Activated T-cell treated with anti-CD3 and anti-CD28 coated beads for 24 hours (primary cell): Measurements from ENCODE around the gene ABCB10.
A peak's percentile ranks its signal among the peaks of the same experiment; 100 is the strongest.
"Not testable (repeated sequence)": the region's sequence is repeated elsewhere in the genome, so short reads cannot be mapped to it uniquely, and the experiment has no call there.

Experiments
- DNase-seq: peaks from one replicate; pipeline ENCODE4 v3.0.0-alpha.2; 2020; ENCODE audit warnings: low read depth

Gene ABCB10

DNA sequence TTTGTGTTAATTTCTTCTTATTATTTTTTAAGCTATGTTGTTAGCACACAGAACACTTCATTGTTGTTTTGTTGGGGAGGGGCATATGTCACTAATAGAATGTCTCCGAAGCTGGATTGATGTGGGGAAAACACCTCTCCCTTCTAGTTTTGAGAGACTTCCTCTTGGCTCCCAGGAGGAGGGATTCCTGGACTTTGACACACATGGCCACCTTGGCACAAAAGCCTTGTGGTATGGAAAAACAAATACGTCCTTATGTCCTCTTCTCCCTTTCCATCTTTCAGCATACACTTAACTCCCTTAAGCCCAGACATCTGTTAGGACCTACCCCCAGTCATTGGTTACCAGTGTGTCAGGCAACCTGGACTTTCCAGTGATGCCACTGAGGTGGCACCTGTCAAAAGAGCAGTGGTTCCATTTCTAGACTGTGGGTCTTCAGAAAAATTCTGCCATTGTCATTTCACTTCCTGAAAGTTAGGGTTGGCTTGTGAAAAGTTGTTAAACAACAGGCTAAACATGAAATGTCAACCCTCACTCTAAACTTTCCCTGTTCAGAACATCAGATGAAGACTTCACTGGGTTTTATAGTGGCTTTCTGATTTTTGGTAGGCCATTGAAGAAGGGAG lies 12.5 kb upstream of the ABCB10 start:
- no peak for DNase-seq

DNA sequence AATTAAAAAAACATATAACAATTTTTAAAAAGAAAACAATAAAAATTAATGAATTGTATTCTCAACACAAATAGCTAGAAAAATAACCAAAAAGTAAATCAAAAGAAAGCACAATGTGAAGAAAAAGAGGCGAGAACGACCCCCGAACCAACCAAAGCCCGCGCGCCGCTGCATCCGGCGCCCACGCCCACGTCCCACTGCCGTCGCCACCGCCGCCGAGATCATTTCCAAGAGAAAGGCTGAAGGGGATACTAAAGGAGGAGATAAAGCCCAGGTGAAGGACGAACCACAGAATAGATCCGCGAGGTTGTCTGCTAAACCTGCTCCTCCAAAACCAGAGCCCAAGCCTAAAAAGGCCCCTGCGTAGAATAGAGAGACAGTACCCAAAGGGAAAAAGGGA lies 11.8 kb upstream of the ABCB10 start:
- DNase-seq = no peak

DNA sequence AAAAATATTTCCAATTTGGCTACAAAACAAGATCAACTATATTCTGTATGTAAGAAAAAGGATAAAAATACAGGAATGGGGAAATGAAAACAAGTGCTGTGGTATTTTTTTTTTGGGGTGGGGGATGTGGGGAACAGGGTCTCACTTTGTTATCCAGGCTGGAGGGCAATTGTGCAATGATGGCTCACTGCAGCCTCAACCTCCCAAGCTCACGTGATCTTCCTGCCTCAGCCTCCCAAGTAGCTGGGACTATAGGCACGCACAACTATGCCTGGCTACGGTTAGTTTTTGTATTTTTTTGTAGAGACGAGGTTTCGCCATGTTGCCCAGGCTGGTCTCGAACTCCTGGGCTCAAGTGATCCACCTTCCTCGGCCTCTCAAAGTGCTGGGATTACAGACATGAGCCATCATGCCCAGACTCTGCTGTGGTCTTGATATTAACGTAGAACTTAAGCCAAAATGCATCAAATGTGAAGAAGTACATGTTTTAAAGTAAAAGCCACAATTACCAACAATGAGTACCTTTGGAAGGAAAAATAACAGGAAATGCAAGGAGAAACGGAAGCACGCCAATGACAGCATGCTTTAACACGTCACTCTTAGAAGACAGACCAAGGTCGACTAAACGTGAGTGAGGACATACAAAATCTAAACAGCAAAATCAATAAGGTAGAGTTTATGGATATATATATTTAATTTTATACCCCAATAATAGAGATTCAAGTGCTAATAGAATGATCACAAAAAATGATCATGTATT lies 8.8 kb upstream of the ABCB10 start:
- no peak for DNase-seq

DNA sequence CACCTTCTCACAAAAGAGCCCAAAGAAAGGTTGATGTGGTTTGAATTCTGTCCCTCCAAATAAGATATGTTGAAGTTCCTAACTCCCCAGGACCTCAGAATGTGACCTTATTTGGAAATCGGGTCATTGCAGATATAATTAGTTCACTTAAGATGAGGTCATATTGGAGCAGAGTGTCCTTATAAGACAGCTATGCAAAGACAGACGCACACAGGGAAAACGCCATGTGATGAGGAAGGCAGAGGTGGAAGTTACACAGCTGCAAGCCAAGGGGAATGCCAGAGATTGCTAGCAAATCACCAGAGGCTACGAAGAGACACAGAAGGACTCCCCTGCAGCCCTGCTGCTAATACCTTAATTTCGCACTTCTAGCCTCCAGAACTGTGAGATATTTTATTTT lies 5.2 kb upstream of the ABCB10 start:
- no peak for DNase-seq

DNA sequence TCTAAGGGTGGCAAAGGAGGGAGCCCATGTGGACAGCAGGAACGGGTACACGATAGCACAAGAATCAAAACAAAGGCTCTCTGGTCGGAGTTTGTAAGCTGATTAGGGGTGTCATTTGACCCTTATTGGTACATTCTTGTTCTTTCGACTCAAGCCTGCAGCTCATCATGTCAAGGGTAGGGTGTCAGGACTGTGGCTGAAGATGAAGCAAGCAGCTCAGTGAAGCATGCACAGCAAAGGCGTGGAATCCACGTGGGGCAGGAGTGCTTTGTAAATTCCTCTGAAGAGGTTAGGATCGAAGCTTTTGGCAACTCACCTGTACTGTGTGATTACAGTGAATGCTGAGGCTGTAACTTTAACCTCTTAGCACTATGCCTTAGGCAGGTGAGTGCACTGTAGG lies 4.7 kb upstream of the ABCB10 start:
- DNase-seq = no peak

DNA sequence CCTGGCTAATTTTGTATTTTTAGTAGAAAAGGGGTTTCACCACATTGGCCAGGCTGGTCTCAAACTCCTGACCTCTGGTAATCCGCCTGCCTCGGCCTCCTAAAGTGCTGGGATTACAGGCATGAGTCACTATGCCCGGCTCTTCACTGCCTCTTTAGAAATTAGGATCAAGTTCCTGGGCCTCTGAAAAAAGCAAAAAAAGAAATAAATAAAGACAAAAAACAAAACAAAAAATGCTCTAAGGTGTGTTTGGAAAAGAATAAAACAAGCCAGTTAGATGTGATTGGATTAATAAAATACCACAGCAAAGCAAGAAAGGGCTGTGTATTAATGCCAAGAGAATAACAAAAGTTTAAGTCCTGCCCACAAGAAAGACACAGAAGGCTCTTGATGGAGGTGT lies 4.2 kb upstream of the ABCB10 start:
- no peak for DNase-seq

DNA sequence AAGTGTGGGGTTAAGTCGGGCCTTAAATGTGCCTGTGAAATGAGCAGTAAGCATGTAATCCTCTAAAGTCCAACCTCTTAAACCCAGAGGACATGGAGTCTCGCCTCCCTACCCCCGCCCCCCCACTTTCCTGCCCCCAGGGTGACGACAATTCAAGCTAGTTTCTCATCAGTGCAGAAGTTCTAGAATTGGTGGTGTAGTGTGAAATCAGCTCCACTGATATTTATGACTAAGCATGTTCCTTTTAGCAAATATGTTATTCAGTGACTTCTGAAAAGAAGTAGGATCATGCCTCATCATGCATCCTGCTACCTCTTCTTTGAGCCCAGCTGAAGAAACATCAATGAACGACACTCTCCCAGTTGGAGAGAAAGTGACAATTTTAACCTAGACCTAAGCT lies 2.6 kb upstream of the ABCB10 start:
- no peak for DNase-seq

DNA sequence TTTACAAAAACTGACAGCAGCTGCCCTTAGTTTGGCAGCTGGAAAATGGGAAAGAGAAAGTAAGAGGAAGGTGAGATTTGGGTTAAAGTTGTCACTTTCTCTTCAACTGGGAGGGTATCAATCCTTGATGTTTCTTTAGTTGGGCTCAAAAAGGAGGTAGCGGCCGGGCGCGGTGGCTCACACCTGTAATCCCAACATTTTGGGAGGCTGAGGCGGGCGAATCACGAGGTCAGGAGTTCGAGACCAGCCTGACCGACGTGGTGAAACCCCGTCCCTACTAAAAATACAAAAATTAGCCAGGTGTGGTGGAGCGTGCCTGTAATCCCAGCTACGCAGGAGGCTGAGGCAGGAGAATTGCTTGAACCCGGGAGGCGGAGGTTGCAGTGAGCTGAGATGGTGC lies 1.6 kb upstream of the ABCB10 start:
- DNase-seq = not testable (repeated sequence)

DNA sequence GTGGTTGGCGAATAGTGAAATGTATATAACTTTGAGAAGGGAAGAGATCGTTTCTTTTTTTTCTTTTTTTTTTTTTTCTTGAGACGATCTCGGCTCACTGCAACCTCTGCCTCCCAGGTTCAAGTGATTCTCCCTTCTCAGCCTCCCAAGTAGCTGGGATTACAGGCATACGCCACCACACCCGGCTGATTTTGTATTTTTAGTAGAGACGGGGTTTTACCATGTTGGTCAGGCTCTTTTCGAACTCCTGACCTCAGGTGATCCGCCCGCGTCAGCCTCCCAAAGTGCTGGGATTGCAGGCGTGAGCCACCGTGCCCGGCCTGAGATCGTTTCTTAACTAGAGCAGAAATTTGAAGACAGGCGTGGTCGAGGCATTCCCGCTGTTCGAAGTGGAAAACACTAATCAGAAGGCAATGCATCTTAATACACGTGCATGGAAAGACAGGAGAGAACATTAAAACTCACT lies 862 bp upstream of the ABCB10 start:
- not testable (repeated sequence) for DNase-seq

DNA sequence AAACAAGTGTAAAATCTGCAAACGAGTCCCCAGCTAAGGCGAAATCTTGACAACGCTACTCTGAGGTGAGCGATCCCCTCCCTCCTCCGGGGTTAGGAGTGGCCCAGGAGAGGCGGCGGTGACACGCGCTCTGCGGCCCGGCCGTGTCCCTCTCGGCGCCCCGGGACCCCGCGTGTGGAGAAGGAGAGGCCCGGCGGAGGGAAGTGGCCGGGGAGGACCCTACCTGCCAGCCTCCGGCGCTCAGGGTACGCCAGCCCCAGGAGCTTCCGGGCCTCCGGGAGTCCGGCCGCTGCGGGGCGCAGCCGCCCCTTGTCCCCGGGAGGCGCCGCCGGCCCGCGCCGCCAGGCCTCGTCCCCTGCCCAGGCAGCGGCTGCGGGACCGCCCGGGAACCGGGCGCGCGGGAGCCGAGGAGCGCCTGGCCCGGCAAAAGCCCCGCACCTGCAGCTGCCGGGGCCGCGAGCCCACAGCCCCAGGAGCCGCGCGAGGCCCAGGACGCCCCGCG lies 543 bp downstream of the ABCB10 start:
- peak; percentile 22 for DNase-seq

DNA sequence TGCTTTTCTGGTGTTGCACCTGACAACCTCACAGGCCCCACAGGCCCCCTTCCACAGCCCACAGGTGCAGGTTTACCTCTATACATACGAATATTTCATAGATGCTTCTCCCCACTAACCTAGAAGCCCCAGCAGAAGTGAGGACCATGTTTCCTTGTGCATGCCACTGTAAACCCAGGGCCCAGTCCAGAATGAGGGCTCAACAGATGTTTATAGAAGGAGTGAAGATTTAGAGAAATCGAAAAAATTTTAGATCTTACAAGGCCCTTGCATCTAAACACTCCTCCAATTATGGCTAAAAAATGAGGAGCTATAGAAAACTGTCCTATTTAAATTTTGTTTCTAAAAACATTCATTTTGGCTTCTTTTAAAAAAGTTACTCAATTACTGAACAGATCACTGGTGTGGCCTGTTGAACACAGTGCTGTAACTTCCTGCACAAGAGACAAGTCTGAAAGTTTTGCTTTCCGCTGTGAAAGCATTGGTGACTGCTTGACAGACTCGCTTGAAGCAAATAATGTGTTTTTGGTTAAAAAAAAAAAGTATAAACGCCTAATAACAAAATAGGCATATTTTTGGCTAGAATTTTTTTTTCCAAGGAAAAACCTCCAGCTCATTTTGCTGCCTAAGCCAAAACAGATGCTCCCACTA lies 1.2 kb downstream of the ABCB10 start:
- DNase-seq = no peak

DNA sequence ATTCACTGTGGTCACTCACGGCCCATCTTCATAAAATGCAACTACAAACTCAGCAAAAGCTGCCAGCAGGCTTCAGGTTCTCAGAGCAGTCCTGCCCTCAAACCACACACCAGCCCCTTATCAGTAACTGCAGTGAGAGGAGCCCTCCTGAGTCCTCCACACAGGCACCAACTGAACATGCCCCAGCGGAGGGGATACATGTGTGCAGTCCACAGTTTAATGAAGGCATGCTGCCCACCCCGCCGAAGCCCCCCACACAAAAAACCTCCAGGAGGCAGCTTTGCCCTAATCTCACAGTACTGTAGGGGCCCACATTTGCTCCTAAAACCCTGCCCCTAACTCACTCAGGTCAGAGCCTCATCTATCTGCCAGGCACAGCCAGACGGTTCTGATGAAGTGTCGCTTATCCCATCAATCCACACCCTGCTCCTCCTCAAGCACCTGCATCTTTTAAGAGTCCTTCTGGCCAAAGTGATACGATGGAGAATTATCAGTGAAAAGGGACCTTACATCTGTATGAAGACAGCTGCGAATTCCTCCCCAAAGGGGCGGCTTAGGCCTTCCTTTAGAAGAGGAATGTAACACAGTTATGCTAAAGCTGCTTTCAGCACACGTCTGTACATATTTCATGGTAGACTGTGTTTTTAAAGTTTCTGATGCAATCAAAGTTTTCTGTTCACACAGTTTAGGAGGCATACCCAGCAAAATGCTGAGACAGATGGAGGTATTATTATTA lies 3.5 kb downstream of the ABCB10 start:
- no peak for DNase-seq

DNA sequence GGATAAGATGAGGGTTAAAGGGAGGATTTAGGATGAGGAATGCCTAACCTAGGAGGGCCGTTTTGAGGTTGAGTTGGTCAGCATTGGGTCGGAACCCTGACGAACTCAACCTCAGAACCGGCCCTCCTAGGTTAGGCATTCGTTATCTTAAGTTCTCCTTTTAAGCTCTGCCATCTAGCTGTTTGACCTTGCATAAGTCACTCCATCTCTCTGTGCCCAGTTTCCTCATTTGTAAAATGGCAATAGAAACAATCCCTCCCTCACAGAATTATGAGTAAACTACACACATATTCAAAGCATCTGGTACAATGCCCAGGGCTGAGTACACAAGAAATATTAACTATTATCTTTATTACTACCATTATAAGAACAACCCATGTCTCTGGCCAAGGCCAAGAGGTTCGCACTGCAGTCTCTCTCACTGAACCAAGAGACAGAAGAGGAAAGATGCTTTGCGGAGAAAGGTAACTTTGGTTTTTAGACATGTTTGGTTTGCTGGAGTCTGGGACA lies 4.8 kb downstream of the ABCB10 start:
- DNase-seq = no peak

DNA sequence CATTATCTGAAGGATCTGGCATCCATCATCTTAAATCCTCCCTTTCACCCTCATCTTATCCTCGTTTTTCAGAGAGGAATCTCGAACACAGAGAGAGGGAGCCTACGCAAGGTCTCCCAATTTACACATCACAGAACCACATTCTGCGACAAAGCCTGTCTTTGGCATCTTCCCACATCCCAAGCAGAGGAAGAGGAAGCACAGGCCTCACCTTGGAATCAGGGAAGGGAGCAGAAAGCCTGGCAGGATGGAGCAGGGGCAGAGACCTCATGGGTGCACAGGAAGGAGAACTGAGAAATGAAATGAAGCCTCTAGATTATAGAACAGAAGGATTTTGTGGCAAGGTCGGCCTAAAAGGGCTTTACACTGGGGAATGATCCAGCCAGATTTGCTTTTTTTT lies 5.8 kb downstream of the ABCB10 start:
- DNase-seq = no peak

DNA sequence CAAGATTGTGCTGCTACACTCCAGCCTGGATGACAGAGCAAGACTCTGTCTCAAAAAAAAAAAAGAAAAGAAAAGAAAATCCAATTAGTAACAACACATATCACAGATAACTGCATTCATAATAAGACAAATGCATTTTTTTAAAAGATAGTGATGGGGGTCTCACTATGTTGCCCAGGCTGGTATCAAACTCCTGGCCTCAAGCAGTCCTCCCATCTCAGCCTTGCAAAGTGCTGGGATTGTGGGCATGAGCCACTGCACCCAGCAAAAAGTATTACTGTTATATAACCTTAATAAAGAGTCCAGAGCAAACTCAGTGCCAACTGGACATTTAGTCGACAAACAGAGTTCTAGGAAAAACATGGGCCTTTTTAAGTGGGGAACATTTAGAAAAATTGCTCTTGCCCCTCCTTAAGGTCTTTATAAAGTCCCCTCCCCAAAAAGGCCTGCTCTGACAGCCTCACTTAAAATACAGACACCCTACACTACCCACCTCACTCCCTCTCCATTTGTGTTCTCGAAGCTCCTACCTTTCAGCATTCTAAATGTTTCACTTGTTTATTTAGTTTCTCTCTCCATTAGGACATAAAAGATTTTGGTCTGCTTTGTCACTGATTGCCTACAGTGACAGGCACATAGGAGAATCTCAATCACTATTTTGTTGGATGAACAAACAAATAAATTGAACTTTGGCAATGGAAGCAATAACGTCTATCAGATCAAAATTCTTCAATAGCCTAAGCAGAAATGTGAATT lies 7.5 kb downstream of the ABCB10 start:
- no peak for DNase-seq

DNA sequence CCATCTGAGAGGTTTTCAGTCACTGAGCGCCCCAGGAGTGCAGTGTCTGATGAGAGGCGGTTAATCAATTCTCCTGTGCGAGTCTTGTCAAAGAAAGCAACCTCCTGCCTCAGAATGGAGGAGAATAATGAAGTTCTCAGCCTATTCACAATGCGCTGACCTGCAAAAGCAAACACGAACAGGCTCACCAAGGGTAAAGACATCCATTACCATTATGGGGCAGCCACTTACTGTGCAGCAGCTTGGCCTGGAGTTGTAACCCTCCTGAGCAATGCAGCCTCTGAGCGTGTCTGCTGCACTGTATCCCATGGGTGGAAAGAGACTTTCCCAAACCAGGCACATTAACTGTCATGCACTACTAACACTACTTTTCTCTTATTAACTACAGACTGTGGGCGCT lies 11.0 kb downstream of the ABCB10 start:
- no peak for DNase-seq

DNA sequence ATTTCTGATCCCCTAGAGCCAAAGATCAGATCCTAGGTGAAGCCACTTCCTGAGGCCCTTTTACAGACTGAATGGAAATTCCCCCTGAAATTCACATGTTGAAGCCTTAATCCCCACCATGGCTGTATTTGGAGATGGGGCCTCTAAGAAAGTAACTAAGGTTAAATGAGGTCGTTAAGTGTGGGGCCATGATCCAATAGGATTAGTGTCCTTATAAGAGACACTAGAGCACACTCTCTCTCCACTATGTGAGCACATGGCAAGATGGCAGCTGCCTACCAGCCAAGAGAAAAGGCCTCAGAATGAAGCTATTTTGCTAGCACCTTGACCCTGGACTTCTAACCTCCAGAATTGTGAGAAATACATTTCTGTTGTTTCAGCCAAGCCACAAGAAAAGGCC lies 13.9 kb downstream of the ABCB10 start:
- no peak for DNase-seq

DNA sequence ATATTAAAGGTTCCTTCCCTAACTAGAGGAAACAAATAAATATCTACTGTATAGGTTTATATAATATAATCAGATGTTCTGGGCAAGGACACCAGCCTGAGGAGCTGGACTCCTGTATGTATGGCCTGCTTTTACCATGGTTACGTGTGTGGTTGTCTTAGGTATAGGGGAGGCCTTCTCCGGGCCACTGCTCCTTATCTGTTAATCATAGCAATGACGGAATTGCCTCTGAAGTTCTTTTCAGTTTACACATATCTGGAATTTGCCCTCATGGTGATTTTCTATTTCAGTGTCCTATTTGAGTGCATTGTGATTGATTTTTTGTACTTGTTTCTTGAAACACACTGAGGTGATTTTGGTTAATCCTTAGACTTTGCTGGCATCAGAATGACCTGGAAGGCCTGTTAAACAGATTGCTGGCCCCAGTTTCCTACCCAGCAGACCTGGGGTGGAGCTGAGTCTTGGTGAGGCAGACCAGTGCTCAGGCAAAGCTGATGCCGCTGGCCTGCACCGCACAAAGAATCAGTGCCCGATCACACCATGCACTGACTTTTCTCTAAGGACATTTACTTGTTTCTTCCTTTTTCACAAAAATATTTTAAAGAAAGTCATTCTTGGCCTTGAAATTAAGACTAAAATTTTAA lies 18.5 kb downstream of the ABCB10 start:
- DNase-seq = no peak

DNA sequence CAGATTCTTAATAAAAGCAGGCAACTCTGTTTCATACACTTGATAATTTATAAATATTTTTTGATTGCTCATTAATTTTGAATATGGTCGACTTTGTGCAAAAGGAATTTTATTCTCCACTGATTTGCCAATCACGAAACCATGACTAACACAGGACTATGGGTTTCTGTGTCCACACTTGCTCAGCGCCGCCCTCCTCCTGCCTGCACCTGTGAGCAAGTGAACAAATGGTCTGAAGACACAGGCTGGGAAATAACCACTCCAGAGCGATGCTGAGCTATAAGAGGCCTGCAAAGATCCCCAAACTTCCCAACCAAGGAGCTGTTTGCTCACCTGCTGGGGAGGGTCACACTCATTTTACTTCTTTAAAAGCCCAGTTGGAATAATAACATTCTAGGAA lies 19.6 kb downstream of the ABCB10 start:
- no peak for DNase-seq

DNA sequence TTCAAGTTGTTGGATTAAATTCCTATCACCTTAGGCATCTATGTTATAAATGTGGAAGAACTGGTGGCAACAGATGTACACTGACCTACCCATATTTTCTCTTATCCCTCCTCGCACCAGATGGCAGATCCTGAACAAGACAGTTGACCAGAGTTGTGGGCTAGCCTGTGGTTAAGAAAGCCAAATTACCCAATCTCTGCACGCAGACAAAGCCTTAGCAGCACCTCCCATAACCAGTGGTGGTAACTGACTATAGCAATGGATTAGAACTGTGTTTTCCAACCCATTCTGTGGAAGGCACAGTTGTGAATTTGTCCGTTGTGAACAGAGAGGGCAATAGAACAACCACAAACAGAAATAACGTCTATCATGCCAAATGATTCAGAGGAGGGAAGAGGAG lies 20.6 kb downstream of the ABCB10 start:
- no peak for DNase-seq

DNA sequence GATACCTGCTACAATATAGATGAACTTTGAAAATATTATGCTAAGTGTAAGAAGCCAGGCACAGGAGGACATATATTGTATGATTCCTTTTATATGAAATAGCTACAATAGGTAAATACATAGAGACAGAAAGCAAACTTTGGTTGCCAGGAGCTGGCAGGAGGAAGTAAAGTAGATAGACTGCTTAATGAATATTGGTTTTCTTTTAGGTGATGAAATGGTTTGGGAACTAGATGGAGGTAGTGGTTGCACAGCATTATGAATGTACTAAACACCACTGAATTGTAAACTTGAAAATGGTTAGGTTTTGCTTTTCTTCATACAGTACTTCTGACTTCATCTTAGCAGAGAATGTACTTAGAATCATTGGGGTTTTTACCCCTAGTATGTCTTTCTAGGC lies 21.5 kb downstream of the ABCB10 start:
- no peak for DNase-seq
